Measurements from ENCODE around the gene BCAS3. TPM values are rescaled to one million over a fixed set of nuclear protein-coding genes. Genes with fewer than 3 reads are reported as not detected.

The BCAS3 gene
- total RNA-seq, 1 donor from 2014 or later, result 20.8 TPM

GRCh38 chr17:61389670-61390478 is 712.2 kb downstream of the BCAS3 start:
- peak; percentile 38 for ATAC-seq

- ATAC-seq, result no peak
Measured at GRCh38 chr17:61390479-61390791, 712.8 kb downstream of the BCAS3 start.

GRCh38 chr17:61391595-61392291 is 714.1 kb downstream of the BCAS3 start:
- ATAC-seq, result no peak

- ATAC-seq, result no peak
Measured at GRCh38 chr17:61392679-61393078, 715.0 kb downstream of the BCAS3 start.

GRCh38 chr17:61393550-61393903 is 715.9 kb downstream of the BCAS3 start:
- peak; percentile 66 for ATAC-seq

GRCh38 chr17:61393904-61394629 is 716.4 kb downstream of the BCAS3 start:
- ATAC-seq, result no peak

GRCh38 chr17:61394630-61395408 is 717.2 kb downstream of the BCAS3 start:
- no peak for ATAC-seq

GRCh38 chr17:61395409-61395982 is 717.8 kb downstream of the BCAS3 start:
- no peak for ATAC-seq

GRCh38 chr17:61395983-61396585 is 718.4 kb downstream of the BCAS3 start:
- no peak for ATAC-seq

- no peak for ATAC-seq
Measured at GRCh38 chr17:61396586-61397085, 719.0 kb downstream of the BCAS3 start.

- no peak for ATAC-seq
Measured at GRCh38 chr17:61397086-61397842, 719.6 kb downstream of the BCAS3 start.

- no peak for ATAC-seq
Measured at GRCh38 chr17:61398721-61399130, 721.1 kb downstream of the BCAS3 start.

GRCh38 chr17:61399131-61400065 is 721.7 kb downstream of the BCAS3 start, which contains the start of gene TBX2:
TBX2 (plus strand) TSS chr17:61399843; CDS start chr17:61400177, 334 bp downstream.
- ATAC-seq, result no peak

- no peak for ATAC-seq
Measured at GRCh38 chr17:61400066-61400716, 722.5 kb downstream of the BCAS3 start.

- no peak for ATAC-seq
Measured at GRCh38 chr17:61400717-61401388, 723.2 kb downstream of the BCAS3 start.

GRCh38 chr17:61401389-61402072 is 723.9 kb downstream of the BCAS3 start:
- ATAC-seq, result no peak

GRCh38 chr17:61402073-61402541 is 724.5 kb downstream of the BCAS3 start:
- ATAC-seq, result no peak

All from esophagus mucosa (tissue), 1 donor.